ENCODE data around the gene NFIA. TPM values are rescaled to one million over a fixed set of nuclear protein-coding genes. Genes with fewer than 3 reads are reported as not detected.

The NFIA gene
- total and polyA plus RNA-seq, 7 experiments from 2014 or later, result 1.0 to 8.6 (median 5.9) TPM

DNA sequence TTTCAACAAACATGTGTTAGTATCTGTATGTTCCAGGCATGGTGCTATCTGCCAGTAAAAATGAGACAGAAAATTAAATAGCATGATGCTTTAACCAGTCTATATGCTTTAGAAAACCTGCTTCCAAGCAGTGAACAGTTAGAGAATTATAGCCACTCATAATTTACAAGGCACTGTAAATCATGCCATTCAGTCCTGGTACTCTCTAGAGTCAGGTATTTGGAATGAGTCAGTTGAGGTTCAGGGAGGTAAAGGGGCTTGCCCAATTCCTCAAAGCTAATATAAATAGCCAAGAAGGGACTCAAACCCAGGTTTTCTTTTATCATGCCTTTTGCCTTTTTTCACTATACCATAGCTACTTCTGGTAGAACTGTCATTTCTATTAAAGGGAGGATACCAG, 184.4 kb downstream of the NFIA start:
- Mint-ChIP-seq H3K4me1 (peaks cover 0 to 2% (median 0%) of the 10 kb centered on the region in 7 donors), H3K27me3 (peaks cover 0 to 5% (median 0%) of the 10 kb centered on the region in 5 donors), H3K27ac (no peak overlapping the region), H3K36me3 (no peaks in the 10 kb centered on the region), H3K9me3 (no peaks in the 10 kb centered on the region), H3K4me3 (no peak overlapping the region)
- POLR2A ChIA-PET, result no interaction called here
- Histone ChIP-seq H3K4me1 (ENCODE audit: control insufficient read depth in 2 of 2, insufficient read depth in 2 of 2, low read length in 2 of 2) (no peaks in the 10 kb centered on the region), H3K36me3 (ENCODE audit: control insufficient read depth in 2 of 3, insufficient read depth in 3 of 3, low read length in 3 of 3) (no peaks in the 10 kb centered on the region), H3K27me3 (ENCODE audit: control insufficient read depth in 2 of 2, insufficient read depth in 2 of 2, low read length in 2 of 2) (no peaks in the 10 kb centered on the region), H3K4me3 (ENCODE audit: low read length) (no peak overlapping the region), H3K27ac (ENCODE audit: low read depth, low read length) (no peak overlapping the region), H3K9me3 (ENCODE audit: control insufficient read depth in 2 of 3, low read length in 3 of 3) (no peaks in the 10 kb centered on the region)
- ATAC-seq (no peak), DNase-seq (no peak)
- CTCF ChIA-PET, result no interaction called here
- intact Hi-C loops (cut with micrococcal nuclease), result no loop called here

DNA sequence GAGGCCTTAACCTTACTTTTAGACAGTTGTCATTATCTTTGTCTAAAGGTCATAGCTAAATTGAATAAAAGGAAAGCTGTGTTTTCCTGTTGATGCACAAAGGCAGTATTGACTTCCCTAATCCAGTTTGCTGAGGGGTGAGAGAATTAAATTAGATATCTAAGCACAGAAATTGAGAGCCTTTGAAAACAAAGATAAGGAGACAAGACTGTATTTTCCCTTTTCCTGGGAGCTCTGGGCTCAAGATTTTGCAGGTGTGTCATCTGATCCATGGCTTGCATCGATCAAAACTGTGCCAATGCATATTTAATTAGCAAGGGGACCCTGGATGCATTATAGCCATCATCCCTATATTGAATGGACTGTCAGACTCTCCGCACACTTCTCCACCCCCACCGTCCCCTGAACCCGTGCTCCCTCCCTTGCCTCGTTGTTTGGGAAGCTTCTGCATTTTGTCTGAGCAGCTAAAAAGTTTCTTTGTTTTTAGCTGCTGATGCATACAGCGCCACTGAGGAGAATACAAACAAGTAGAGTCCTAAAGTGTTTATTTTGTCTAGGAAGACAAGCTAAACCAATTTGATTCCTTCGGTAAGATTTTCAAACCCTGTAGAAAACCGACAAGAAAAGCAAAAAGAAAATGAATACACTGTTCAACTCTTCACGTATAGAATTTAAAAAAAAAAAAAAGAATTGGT, 186.3 kb downstream of the NFIA start:
- no peak overlapping the region for H3K27ac ChIP-seq (ENCODE audit: low read depth, low read length)
- no peaks in the 10 kb centered on the region for H3K36me3 Mint-ChIP-seq
- no peak for DNase-seq
- H3K9me3 Mint-ChIP-seq, result no peaks in the 10 kb centered on the region
- no peaks in the 10 kb centered on the region for H3K36me3 ChIP-seq (ENCODE audit: control insufficient read depth in 2 of 3, insufficient read depth in 3 of 3, low read length in 3 of 3)
- no peak overlapping the region for H3K4me3 ChIP-seq (ENCODE audit: low read length)
- peaks cover 0 to 2% (median 0%) of the 10 kb centered on the region in 7 donors for H3K4me1 Mint-ChIP-seq
- H3K9me3 ChIP-seq (ENCODE audit: control insufficient read depth in 2 of 3, low read length in 3 of 3), result no peaks in the 10 kb centered on the region
- H3K27me3 ChIP-seq (ENCODE audit: control insufficient read depth in 2 of 2, insufficient read depth in 2 of 2, low read length in 2 of 2), result no peaks in the 10 kb centered on the region
- ATAC-seq, result no peak
- H3K27ac Mint-ChIP-seq, result no peak overlapping the region
- intact Hi-C loops (cut with micrococcal nuclease), result no loop called here
- peaks cover 0 to 5% (median 0%) of the 10 kb centered on the region in 5 donors for H3K27me3 Mint-ChIP-seq
- no peaks in the 10 kb centered on the region for H3K4me1 ChIP-seq (ENCODE audit: control insufficient read depth in 2 of 2, insufficient read depth in 2 of 2, low read length in 2 of 2)
- CTCF ChIA-PET, result no interaction called here
- POLR2A ChIA-PET, result no interaction called here
- no peak overlapping the region for H3K4me3 Mint-ChIP-seq

DNA sequence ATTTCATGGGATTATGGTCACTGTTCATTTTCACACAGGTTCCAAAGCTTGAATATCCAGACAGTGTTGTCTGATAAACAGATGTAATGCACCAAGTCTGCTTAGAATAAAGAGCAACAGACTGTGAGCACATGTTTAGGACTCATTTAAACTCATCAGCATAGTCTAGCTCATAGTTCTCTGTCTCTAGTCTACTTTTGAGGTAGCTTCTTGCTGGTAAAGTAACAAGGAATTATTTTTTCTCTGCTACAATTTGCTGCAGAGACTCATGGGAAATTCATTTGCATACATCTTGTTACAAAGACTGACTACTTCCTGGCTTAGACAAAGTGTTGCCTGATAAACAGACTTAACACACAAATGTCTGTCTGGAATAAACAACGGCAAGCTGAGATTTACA, 187.2 kb downstream of the NFIA start:
- Mint-ChIP-seq H3K27ac (peak overlapping the region in 1 of 9 donors; percentile 21), H3K27me3 (peaks cover 0 to 8% (median 0%) of the 10 kb centered on the region in 5 donors), H3K36me3 (no peaks in the 10 kb centered on the region), H3K4me3 (no peak overlapping the region), H3K4me1 (peaks cover 0 to 2% (median 0%) of the 10 kb centered on the region in 7 donors), H3K9me3 (no peaks in the 10 kb centered on the region)
- ATAC-seq (no peak), DNase-seq (no peak)
- no peak overlapping the region for H3K27ac ChIP-seq (ENCODE audit: low read depth, low read length)
- H3K4me3 ChIP-seq (ENCODE audit: low read length), result no peak overlapping the region
- intact Hi-C loops (cut with micrococcal nuclease), result no loop called here
- no peaks in the 10 kb centered on the region for H3K4me1 ChIP-seq (ENCODE audit: control insufficient read depth in 2 of 2, insufficient read depth in 2 of 2, low read length in 2 of 2)
- H3K36me3 ChIP-seq (ENCODE audit: control insufficient read depth in 2 of 3, insufficient read depth in 3 of 3, low read length in 3 of 3), result no peaks in the 10 kb centered on the region
- no peaks in the 10 kb centered on the region for H3K9me3 ChIP-seq (ENCODE audit: control insufficient read depth in 2 of 3, low read length in 3 of 3)
- CTCF ChIA-PET, result no interaction called here
- H3K27me3 ChIP-seq (ENCODE audit: control insufficient read depth in 2 of 2, insufficient read depth in 2 of 2, low read length in 2 of 2), result no peaks in the 10 kb centered on the region
- POLR2A ChIA-PET, result no interaction called here

DNA sequence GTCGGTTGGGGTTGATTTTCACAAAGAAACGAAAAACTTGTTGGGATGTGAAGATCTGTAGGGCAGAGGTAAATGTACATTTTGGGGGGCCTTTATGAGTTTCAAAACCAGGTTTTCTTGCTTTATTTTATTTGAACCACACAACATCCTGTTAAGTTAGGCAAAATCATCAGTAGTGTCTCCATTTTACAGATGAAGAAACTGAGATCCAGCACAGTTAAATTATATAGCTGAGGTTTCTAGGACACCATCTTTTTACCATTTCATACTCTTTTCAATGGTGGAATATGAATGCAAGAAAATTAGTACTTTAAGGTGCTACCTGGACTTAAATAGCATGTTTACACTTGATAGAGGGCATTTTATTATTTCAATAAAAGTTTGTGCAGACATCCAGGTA, 187.7 kb downstream of the NFIA start:
- Mint-ChIP-seq H3K27me3 (peaks cover 0 to 9% (median 0%) of the 10 kb centered on the region in 5 donors), H3K36me3 (no peaks in the 10 kb centered on the region), H3K9me3 (no peaks in the 10 kb centered on the region), H3K27ac (no peak overlapping the region), H3K4me1 (peaks cover 0 to 2% (median 0%) of the 10 kb centered on the region in 7 donors), H3K4me3 (no peak overlapping the region)
- CTCF ChIA-PET, result no interaction called here
- no peaks in the 10 kb centered on the region for H3K27me3 ChIP-seq (ENCODE audit: control insufficient read depth in 2 of 2, insufficient read depth in 2 of 2, low read length in 2 of 2)
- no peaks in the 10 kb centered on the region for H3K9me3 ChIP-seq (ENCODE audit: control insufficient read depth in 2 of 3, low read length in 3 of 3)
- POLR2A ChIA-PET, result no interaction called here
- no peaks in the 10 kb centered on the region for H3K4me1 ChIP-seq (ENCODE audit: control insufficient read depth in 2 of 2, insufficient read depth in 2 of 2, low read length in 2 of 2)
- ATAC-seq (no peak), DNase-seq (no peak)
- H3K27ac ChIP-seq (ENCODE audit: low read depth, low read length), result no peak overlapping the region
- no peaks in the 10 kb centered on the region for H3K36me3 ChIP-seq (ENCODE audit: control insufficient read depth in 2 of 3, insufficient read depth in 3 of 3, low read length in 3 of 3)
- intact Hi-C loops (cut with micrococcal nuclease), result no loop called here
- H3K4me3 ChIP-seq (ENCODE audit: low read length), result no peak overlapping the region

DNA sequence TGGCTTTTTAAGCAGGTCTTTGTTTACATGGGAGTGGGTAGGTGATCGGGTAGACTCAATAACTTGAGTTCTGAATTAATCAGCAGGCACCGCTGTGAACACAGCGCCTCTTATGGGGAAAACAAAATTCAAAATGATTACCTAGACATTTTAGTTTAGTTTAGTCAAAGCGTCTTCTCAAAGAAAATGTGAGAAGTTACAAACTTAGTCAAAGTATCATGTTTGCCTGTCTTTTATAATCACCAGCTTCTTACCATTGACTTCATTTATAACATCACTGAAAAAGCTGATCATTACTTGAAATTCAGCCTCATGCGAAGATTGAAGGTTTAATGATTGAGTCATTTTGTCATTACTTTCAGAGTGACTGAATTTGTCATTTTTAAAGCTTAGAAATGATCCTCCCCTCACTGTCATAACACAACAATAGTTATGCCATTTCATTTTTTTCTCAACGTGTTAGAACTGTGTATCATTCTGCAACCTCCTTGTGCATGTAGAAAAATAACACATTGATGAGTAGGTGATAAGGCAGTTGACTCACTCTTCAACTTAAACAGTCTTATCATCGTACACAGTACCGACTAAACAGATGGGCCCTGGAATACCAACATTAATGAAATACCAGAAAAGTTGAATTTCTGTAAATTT, 188.5 kb downstream of the NFIA start:
- no peaks in the 10 kb centered on the region for H3K9me3 Mint-ChIP-seq
- no peak overlapping the region for H3K4me3 Mint-ChIP-seq
- H3K4me1 ChIP-seq (ENCODE audit: control insufficient read depth in 2 of 2, insufficient read depth in 2 of 2, low read length in 2 of 2), result no peaks in the 10 kb centered on the region
- POLR2A ChIA-PET, result no interaction called here
- no peaks in the 10 kb centered on the region for H3K36me3 Mint-ChIP-seq
- H3K27ac ChIP-seq (ENCODE audit: low read depth, low read length), result no peak overlapping the region
- H3K27me3 ChIP-seq (ENCODE audit: control insufficient read depth in 2 of 2, insufficient read depth in 2 of 2, low read length in 2 of 2), result no peaks in the 10 kb centered on the region
- peaks cover 0 to 9% (median 0%) of the 10 kb centered on the region in 5 donors for H3K27me3 Mint-ChIP-seq
- peak; percentile 31 for ATAC-seq
- CTCF ChIA-PET, result interaction anchor here (0.7 kb wide), 1 partner anchor 1196 kb away, joined by 3 read pairs; no protein-coding TSS in a partner anchor
- intact Hi-C loops (cut with micrococcal nuclease), result no loop called here
- H3K4me3 ChIP-seq (ENCODE audit: low read length), result no peak overlapping the region
- no peak for DNase-seq
- H3K36me3 ChIP-seq (ENCODE audit: control insufficient read depth in 2 of 3, insufficient read depth in 3 of 3, low read length in 3 of 3), result no peaks in the 10 kb centered on the region
- no peaks in the 10 kb centered on the region for H3K9me3 ChIP-seq (ENCODE audit: control insufficient read depth in 2 of 3, low read length in 3 of 3)
- peaks cover 0 to 2% (median 0%) of the 10 kb centered on the region in 7 donors for H3K4me1 Mint-ChIP-seq
- no peak overlapping the region for H3K27ac Mint-ChIP-seq

- ATAC-seq (no peak), DNase-seq (no peak)
- no peaks in the 10 kb centered on the region for H3K36me3 ChIP-seq (ENCODE audit: control insufficient read depth in 2 of 3, insufficient read depth in 3 of 3, low read length in 3 of 3)
- CTCF ChIA-PET, result no interaction called here
- H3K27me3 ChIP-seq (ENCODE audit: control insufficient read depth in 2 of 2, insufficient read depth in 2 of 2, low read length in 2 of 2), result no peaks in the 10 kb centered on the region
- no peak overlapping the region for H3K27ac ChIP-seq (ENCODE audit: low read depth, low read length)
- POLR2A ChIA-PET, result no interaction called here
- H3K4me3 Mint-ChIP-seq, result no peak overlapping the region
- H3K4me1 ChIP-seq (ENCODE audit: control insufficient read depth in 2 of 2, insufficient read depth in 2 of 2, low read length in 2 of 2), result no peaks in the 10 kb centered on the region
- intact Hi-C loops (cut with micrococcal nuclease), result no loop called here
- H3K9me3 Mint-ChIP-seq, result no peaks in the 10 kb centered on the region
- H3K27ac Mint-ChIP-seq, result no peak overlapping the region
- peaks cover 0 to 2% (median 0%) of the 10 kb centered on the region in 7 donors for H3K4me1 Mint-ChIP-seq
- no peaks in the 10 kb centered on the region for H3K36me3 Mint-ChIP-seq
- no peak overlapping the region for H3K4me3 ChIP-seq (ENCODE audit: low read length)
- peaks cover 0 to 9% (median 0%) of the 10 kb centered on the region in 5 donors for H3K27me3 Mint-ChIP-seq
- H3K9me3 ChIP-seq (ENCODE audit: control insufficient read depth in 2 of 3, low read length in 3 of 3), result no peaks in the 10 kb centered on the region
Measured at GRCh38 chr1:61271412-61271789, 189.0 kb downstream of the NFIA start.

- peaks cover 0 to 9% (median 0%) of the 10 kb centered on the region in 5 donors for H3K27me3 Mint-ChIP-seq
- H3K4me1 ChIP-seq (ENCODE audit: control insufficient read depth in 2 of 2, insufficient read depth in 2 of 2, low read length in 2 of 2), result no peaks in the 10 kb centered on the region
- ATAC-seq (no peak), DNase-seq (no peak)
- no peaks in the 10 kb centered on the region for H3K27me3 ChIP-seq (ENCODE audit: control insufficient read depth in 2 of 2, insufficient read depth in 2 of 2, low read length in 2 of 2)
- H3K27ac Mint-ChIP-seq, result no peak overlapping the region
- H3K9me3 ChIP-seq (ENCODE audit: control insufficient read depth in 2 of 3, low read length in 3 of 3), result no peaks in the 10 kb centered on the region
- H3K36me3 ChIP-seq (ENCODE audit: control insufficient read depth in 2 of 3, insufficient read depth in 3 of 3, low read length in 3 of 3), result no peaks in the 10 kb centered on the region
- H3K4me1 Mint-ChIP-seq, result peaks cover 0 to 2% (median 0%) of the 10 kb centered on the region in 7 donors
- no peak overlapping the region for H3K27ac ChIP-seq (ENCODE audit: low read depth, low read length)
- H3K9me3 Mint-ChIP-seq, result no peaks in the 10 kb centered on the region
- H3K4me3 ChIP-seq (ENCODE audit: low read length), result no peak overlapping the region
- ChIA-PET CTCF (no interaction called here), POLR2A (no interaction called here)
- intact Hi-C loops (cut with micrococcal nuclease), result no loop called here
- H3K4me3 Mint-ChIP-seq, result no peak overlapping the region
- peaks cover 0 to 2% (median 0%) of the 10 kb centered on the region in 5 donors for H3K36me3 Mint-ChIP-seq
Measured at GRCh38 chr1:61273167-61273705, 190.9 kb downstream of the NFIA start.

Measured in naive thymus-derived CD4-positive, alpha-beta T cell (primary cell).